HG03064 (cell line): Measurements from ENCODE around the gene MYBPC2.
"Not testable (repeated sequence)": the region's sequence is repeated elsewhere in the genome, so short reads cannot be mapped to it uniquely, and the experiment has no call there.

Experiments used
- ATAC-seq: cut with Tn5 transposase; IDR thresholded peaks from one replicate; pipeline ENCODE4 v1.9.1; 2021; ENCODE audit warnings: low read depth; ENCODE audit not compliant: unreplicated experiment

The MYBPC2 gene

GRCh38 chr19:50455992-50456391, 23.3 kb downstream of the MYBPC2 start:
- no peak for ATAC-seq

GRCh38 chr19:50457300-50457699, 24.6 kb downstream of the MYBPC2 start:
- no peak for ATAC-seq

GRCh38 chr19:50458396-50459066, 25.8 kb downstream of the MYBPC2 start:
- no peak for ATAC-seq

GRCh38 chr19:50459067-50459456, 26.4 kb downstream of the MYBPC2 start:
- ATAC-seq = no peak

DNA sequence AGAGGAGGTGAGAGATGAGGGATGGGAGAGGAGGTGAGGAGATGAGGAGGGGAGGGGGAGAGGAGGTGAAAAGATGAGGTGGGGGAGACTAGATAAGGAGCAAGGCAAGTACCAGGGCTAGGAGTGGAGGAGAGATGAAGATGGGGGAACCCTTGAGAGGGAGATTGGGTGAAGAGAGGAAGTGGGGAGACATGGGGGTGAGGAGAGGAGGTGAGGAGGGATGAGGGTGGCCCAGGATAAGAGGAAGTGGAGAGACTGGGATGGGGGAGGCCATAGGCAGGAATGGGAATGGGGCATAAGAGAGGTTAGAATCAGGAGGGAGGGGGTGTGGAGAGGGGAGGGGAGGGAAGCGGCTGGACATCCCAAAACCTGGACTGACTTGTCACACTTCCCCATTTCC, 26.9 kb downstream of the MYBPC2 start:
- no peak for ATAC-seq

- peak; percentile 70 for ATAC-seq
These were observed 27.6 kb downstream of the MYBPC2 start for GRCh38 chr19:50460161-50460765.

DNA sequence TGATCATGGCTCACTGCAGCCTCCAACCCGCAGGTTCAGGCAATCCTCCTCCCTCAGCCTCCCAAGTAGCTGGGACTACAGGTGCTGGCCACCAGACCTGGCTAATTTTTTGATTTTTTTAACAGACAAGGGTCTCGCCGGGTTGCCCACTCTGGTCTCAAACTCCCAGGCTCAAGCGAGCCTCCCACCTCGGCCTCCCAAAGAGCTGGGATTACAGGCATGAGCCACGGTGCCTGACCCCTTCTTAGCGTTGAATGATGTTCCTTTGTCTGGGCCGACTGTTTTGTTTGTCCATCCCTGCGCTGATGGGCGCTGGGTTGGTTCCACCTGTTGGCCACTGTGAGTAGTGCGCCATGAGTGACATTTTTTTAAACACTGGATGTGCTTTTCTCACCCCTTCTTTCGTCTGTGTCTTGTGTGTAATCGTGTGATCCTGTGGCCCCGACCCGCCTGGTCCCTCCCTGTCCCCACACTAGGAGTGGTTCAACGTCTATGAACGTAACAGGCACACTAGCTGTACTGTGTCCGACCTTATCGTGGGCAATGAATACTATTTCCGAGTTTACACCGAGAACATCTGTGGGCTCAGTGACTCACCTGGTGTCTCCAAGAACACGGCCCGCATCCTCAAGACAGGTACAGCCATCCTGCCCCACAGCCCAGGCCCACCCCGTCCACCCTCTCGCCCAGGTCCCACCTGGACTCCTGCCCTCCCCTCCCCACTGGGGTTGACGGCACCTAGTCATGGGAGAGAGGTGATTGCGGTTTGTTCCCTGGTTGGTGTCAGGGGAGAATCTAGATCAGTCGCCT, 28.6 kb downstream of the MYBPC2 start:
- ATAC-seq = no peak

DNA sequence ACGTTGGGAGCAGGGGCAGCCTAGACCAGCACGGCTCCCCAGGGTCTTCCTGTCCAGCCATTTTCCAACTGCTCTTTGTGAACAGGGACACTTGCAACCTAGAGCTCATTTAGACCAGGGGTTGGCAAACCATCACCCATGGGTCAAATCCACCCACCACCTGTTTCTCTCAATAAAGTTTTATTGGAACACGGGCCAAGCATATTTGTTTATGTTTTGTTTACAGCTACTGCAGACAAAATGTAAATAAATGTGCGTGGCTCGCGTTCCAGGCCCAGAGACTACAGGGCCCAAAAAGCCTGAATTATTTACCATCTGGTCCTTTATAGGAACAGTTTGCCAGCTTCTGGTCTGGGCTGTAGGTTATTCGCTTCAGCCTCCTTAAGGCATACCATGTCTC, 30.3 kb downstream of the MYBPC2 start:
- ATAC-seq = no peak

GRCh38 chr19:50464348-50464747, 31.7 kb downstream of the MYBPC2 start:
- no peak for ATAC-seq

DNA sequence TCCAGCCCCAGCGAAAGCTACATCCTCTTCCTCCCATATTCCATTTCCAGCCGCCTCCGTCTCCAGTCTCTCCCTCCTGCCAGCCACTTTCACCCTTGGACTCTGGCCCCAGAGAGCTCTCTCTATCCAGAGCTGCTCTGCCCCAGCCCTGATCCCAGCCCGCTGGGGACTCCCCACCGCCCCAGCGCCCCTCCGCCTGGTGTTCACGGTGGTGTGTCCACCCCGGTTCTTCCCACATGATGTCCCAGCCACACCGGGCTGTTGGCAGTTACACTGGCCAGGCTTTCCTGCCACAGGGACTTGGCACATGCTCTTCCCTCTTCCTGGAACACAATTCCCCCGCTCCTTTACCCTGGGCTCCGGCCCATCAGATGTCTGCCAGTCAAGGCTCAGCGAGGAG, 32.3 kb downstream of the MYBPC2 start:
- ATAC-seq = no peak

DNA sequence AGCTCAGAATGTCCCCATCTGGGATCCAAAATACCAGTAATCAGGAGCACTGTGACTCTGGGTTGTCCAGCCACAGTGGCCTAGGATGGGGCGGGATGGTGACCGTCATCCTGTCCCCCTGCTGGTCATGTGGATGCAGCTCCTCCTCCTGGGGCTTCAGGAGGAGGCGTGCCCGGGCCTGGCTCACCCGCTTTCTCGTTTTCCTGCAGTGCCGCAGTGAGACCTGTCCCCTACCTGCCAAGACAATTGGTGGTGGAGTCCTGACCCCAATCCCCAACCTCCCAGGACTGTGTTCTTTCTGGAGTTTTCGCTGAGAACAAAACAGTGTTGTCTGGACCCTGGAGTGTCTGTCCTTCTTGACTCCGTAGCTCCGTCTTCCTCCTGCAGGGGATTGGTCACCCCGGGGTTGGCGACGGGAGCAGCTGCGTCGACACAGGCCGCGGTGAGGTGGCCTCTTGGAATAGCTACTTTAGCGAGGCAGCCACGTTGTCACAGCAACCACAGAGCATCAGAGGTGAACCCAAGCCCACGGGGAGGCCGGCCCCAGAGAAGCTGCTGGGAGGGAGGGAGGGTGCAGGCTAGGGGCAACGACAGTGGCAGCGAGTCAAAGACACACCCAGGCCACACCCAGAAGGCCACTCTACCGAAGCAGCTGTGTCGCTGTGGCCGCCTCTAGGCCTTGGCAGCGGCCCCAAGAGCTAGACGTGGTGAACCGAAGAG, 33.5 kb downstream of the MYBPC2 start:
- ATAC-seq = no peak

GRCh38 chr19:50466706-50467039, 34.0 kb downstream of the MYBPC2 start:
- ATAC-seq = no peak

- no peak for ATAC-seq
These were observed 34.9 kb downstream of the MYBPC2 start for GRCh38 chr19:50467566-50467965.

DNA sequence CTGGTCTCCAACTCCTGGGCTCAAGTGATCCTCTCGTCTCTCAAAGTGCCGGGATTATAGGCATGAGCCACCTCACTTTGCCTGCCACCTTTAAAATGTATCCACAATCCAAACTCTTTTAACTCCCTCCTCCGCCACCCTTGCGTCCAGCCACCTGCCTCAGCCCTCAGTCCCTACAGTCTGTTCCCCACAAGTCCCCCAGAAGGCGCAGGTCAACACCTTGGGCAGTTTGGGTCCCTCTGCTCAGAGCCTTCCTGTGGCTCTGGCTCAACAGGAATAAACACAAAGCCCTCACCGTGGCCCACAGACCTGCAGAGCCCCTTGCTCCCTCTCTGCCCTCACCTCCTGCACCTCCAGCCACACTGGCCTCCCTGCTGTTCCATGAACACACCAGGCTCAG, 36.1 kb downstream of the MYBPC2 start:
- ATAC-seq = no peak

- ATAC-seq = not testable (repeated sequence)
These were observed 40.6 kb downstream of the MYBPC2 start for GRCh38 chr19:50473336-50473735.

GRCh38 chr19:50475101-50475568, 42.4 kb downstream of the MYBPC2 start:
- ATAC-seq = no peak

DNA sequence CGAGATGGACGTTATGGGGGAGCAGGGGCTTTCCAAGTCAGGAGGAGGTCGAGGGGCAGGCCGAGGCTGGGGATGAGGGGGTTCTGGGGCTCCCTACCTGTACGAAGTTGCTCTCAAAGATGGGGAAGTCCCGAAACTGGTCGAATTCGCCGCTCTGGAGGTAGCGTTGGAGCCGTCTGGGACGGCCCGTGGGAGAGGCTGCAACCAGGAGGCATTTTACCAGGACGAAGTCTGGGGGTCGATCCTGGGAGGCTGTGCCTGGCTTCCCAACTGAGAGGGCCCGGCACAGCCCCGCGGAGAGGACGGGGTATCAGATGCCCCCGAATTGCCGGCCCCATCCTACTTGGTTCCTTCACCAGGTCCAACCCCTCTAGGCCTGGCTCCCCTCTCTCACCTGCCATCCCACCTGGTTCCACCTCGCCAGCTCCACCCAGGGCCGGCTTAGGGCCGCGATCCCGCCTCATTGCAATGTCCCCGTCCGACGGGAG, 43.1 kb downstream of the MYBPC2 start:
- ATAC-seq = no peak

DNA sequence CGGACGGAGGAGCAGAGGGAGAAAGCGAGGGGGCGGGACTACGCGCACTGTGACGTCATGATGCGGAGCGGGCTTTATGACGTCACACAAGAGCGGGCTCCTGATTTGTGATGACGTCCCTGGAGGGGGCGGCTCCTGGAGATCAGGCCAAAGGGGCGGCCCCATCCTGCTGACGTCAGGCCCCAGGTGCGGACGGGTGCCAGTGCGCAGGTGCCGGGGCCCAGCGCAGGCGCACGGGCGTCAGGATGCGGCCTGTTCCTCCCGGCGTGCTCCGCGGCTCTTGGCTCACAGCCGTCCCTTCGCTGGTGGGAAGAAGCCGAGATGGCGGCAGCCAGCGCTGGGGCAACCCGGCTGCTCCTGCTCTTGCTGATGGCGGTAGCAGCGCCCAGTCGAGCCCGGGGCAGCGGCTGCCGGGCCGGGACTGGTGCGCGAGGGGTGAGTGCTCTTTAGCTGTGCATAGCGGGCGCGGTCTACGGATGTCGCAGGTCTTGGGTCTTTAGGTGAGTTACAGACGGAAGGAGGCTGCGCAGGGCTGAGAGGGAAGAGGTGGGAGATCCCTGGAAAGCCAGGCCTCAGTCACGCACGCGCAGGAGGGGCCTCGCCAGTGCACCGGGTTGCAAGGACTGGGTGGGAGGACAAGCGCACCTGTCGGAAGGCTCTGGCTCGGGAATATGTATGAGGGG, 43.7 kb downstream of the MYBPC2 start, which contains the start of the genes EMC10 and GARIN5A:
TSS of gene EMC10 (plus strand) at position 284 of the 683 bp plus-strand sequence. CDS start at position 322, 38 bp downstream.
TSS of gene GARIN5A (minus strand) at position 625 of the 683 bp plus-strand sequence. CDS start at position 165, 460 bp downstream.
- ATAC-seq = peak; percentile 61

GRCh38 chr19:50476907-50477238, 44.2 kb downstream of the MYBPC2 start:
- ATAC-seq = no peak
